Stimulated activated naive B cell treated with anti-CD40 and anti-IgM and Interleukin-4, amounts not matched to agents 10 μg/mL and 1 μg/mL and 100 μg/mL, for 72 hours (primary cell): ENCODE results near the gene TRIM29.

Experiments
- ATAC-seq, 2 donors: fragments of 150-1000 bp; cut with Tn5 transposase; replicated peaks; 2 replicates each; pipeline ENCODE4 v1.10.0; 2021; ENCODE audit warnings: moderate library complexity in 1 of 2
- DNase-seq: peaks from one replicate; pipeline ENCODE4 v3.0.0; 2021
- H3K27ac Mint-ChIP-seq: one replicate; pipeline ENCODE4 v1.8.0; 2022; ENCODE audit warnings: mild to moderate bottlenecking, mixed read lengths
- H3K27me3 Mint-ChIP-seq, 2 donors: one replicate each; pipeline ENCODE4 v1.8.0; 2022; ENCODE audit warnings: mixed read lengths in 2 of 2
- H3K36me3 Mint-ChIP-seq, 2 donors: one replicate each; pipeline ENCODE4 v1.8.0; 2022; ENCODE audit warnings: mixed read lengths in 2 of 2, mild to moderate bottlenecking in 1 of 2
- H3K4me1 Mint-ChIP-seq, 2 donors: one replicate each; pipeline ENCODE4 v1.8.0; 2022; ENCODE audit warnings: mixed read lengths in 2 of 2, mild to moderate bottlenecking in 1 of 2
- H3K4me3 Mint-ChIP-seq, 2 donors: one replicate each; pipeline ENCODE4 v1.8.0; 2022; ENCODE audit warnings: mild to moderate bottlenecking in 2 of 2, mixed read lengths in 2 of 2, moderate library complexity in 1 of 2
- H3K9me3 Mint-ChIP-seq, 2 donors: one replicate each; pipeline ENCODE4 v1.8.0; 2022; ENCODE audit warnings: mixed read lengths in 2 of 2, mild to moderate bottlenecking in 1 of 2

Gene TRIM29

DNA sequence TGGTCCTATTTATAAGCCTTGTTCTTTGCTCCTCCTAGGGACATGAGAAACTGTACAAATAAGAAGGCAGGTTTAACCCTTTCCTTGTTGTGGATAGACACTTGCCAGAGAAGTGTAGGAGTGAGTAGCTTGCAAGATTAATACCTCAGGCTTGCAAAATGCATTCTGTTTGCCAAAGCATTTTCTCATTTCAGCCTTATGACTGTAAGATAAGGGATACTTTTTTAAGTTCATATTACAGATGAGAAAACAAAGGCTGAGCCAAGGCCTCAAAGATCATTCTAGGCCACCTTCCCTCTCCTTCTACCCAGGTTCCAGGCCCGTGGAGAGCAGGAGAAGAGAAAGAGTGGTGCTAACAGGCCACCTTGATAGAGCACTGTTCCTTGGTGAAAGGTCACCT is 46.8 kb downstream of the TRIM29 start:
- DNase-seq (no peak), ATAC-seq (no peak)
- Mint-ChIP-seq H3K27ac (no peak overlapping the region), H3K27me3 (peaks cover 15 to 24% of the 10 kb centered on the region in 2 donors), H3K36me3 (no peaks in the 10 kb centered on the region), H3K4me1 (no peaks in the 10 kb centered on the region), H3K9me3 (no peaks in the 10 kb centered on the region), H3K4me3 (no peak overlapping the region)

GRCh38 chr11:120090411-120090810 is 47.5 kb downstream of the TRIM29 start:
- H3K4me3 Mint-ChIP-seq, result no peak overlapping the region
- no peak for ATAC-seq
- DNase-seq, result no peak
- no peaks in the 10 kb centered on the region for H3K4me1 Mint-ChIP-seq
- peaks cover 0 to 5% of the 10 kb centered on the region in 2 donors for H3K36me3 Mint-ChIP-seq
- H3K27me3 Mint-ChIP-seq, result peaks cover 16 to 25% of the 10 kb centered on the region in 2 donors
- no peak overlapping the region for H3K27ac Mint-ChIP-seq
- H3K9me3 Mint-ChIP-seq, result peaks cover 0 to 3% of the 10 kb centered on the region in 2 donors

- DNase-seq (no peak), ATAC-seq (no peak)
- H3K27me3 Mint-ChIP-seq, result peaks cover 17 to 26% of the 10 kb centered on the region in 2 donors
- no peaks in the 10 kb centered on the region for H3K4me1 Mint-ChIP-seq
- no peak overlapping the region for H3K27ac Mint-ChIP-seq
- no peak overlapping the region for H3K4me3 Mint-ChIP-seq
- peaks cover 0 to 4% of the 10 kb centered on the region in 2 donors for H3K9me3 Mint-ChIP-seq
- H3K36me3 Mint-ChIP-seq, result peaks cover 0 to 6% of the 10 kb centered on the region in 2 donors
These were observed 48.6 kb downstream of the TRIM29 start for GRCh38 chr11:120089036-120090001.

DNA sequence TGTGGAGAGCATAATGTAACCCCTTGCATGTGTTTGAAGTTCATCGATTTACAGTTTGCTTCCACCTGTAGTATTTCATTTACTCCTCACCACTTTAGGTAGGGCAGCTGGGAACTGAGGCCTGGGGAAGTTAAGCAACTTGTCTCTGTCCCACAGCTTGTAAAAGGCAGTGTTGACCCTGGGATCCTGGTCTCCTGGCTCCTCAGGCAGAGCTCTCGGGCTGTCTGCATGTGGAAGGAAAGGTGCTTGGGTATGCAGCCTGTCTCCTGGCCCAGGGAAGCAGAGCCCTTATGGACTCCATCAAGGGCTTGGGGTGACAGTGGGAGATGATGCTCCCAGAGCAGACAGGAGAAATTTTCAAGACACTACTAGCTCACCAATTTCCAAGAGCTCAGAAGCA is 49.9 kb downstream of the TRIM29 start:
- no peak overlapping the region for H3K4me3 Mint-ChIP-seq
- ATAC-seq (no peak), DNase-seq (no peak)
- peaks cover 3 to 6% of the 10 kb centered on the region in 2 donors for H3K36me3 Mint-ChIP-seq
- peaks cover 0 to 4% of the 10 kb centered on the region in 2 donors for H3K9me3 Mint-ChIP-seq
- H3K27me3 Mint-ChIP-seq, result peaks cover 17 to 26% of the 10 kb centered on the region in 2 donors
- H3K27ac Mint-ChIP-seq, result no peak overlapping the region
- H3K4me1 Mint-ChIP-seq, result no peaks in the 10 kb centered on the region

DNA sequence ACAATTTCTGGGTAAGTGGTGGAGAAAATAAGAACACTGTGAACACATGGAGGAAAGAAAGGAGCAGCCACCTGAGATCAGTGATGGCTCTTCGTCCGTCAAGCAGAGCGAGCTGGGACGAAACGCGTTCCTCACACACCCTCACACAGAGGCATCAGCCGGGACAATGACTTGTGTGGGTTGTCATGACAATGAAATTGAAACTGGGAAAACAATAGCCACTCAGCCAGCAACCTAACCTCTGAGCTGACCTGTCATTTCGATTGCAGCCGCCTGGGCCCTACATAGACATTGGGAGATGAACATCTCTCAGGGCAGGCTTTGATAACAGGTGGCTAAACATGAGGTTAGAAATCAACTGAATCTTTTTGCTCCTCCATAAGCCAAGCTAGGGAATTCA is 51.3 kb downstream of the TRIM29 start:
- no peak overlapping the region for H3K4me3 Mint-ChIP-seq
- DNase-seq (no peak), ATAC-seq (no peak)
- H3K4me1 Mint-ChIP-seq, result no peaks in the 10 kb centered on the region
- peaks cover 1 to 6% of the 10 kb centered on the region in 2 donors for H3K9me3 Mint-ChIP-seq
- H3K36me3 Mint-ChIP-seq, result peaks cover 3 to 8% of the 10 kb centered on the region in 2 donors
- no peak overlapping the region for H3K27ac Mint-ChIP-seq
- H3K27me3 Mint-ChIP-seq, result peaks cover 12 to 22% of the 10 kb centered on the region in 2 donors

DNA sequence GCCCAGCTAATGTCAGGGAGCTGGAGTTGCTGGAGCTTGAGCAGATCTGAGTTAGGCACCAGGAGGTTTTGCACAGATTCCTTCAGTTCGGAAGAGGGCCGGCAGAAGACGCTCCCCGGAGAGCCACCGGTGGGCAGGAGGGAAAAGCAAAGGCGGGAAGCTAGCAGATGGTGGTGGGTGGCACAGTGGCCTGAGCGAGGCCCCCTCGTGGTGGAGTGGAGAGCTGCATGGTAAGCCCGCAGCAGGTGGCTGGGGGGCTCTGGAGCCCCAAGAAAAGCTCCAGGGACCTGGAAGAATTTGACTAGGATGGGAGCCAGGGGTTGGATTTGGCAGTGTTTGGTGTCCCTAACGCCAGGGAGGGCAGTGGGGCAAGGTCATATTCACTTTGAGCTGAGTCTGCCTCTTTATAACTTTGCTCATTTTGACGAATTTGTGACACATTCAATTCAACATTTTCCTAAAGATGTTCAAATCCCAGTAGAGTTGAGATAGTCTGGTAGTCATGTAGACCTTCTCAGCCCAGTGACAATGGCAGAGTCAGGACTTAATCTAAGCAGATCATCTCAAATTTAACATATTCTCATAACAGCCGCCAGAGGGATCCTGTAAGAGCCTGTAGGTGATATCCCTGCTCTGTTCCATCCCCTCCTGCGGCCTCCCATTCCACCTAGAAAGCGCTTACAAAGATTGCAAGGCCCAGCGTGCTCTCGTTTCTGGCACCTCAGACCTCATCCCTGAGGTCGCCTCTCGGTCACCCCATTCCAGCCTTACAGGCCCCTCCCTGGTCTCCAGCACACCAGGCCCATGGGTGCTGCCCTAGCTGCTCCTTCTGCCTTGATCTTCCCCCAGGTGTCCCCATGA is 57.9 kb downstream of the TRIM29 start:
- no peak overlapping the region for H3K27ac Mint-ChIP-seq
- H3K4me3 Mint-ChIP-seq, result no peak overlapping the region
- ATAC-seq (peak; percentile 44 to 59), DNase-seq (no peak)
- H3K36me3 Mint-ChIP-seq, result peaks cover 10 to 11% of the 10 kb centered on the region in 2 donors
- H3K4me1 Mint-ChIP-seq, result peaks cover 0 to 3% of the 10 kb centered on the region in 2 donors
- H3K27me3 Mint-ChIP-seq, result peaks cover 29 to 45% of the 10 kb centered on the region in 2 donors
- H3K9me3 Mint-ChIP-seq, result peaks cover 9 to 10% of the 10 kb centered on the region in 2 donors

DNA sequence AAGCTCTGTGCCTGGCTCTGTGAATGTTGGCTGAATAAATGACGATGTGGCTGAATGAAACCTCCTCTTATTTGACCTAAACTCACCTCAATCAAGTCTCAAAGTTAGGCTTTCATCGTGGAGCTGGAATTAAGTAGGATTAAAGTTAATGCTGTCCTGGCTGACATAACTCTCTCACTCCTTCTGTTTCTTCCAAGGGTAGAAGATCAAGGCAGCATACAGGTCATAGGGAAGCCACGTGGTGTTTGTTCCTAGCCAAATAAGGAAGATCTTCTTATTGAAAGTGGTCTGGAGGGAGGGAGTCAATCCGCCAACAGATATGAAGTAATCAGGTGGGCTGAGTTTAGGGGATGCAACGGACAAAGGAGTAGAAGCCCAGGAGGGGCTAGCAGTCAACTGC is 59.5 kb downstream of the TRIM29 start:
- peaks cover 39 to 52% of the 10 kb centered on the region in 2 donors for H3K27me3 Mint-ChIP-seq
- peaks cover 9 to 10% of the 10 kb centered on the region in 2 donors for H3K9me3 Mint-ChIP-seq
- no peak overlapping the region for H3K27ac Mint-ChIP-seq
- H3K4me1 Mint-ChIP-seq, result peaks cover 0 to 3% of the 10 kb centered on the region in 2 donors
- no peak for ATAC-seq
- H3K4me3 Mint-ChIP-seq, result no peak overlapping the region
- H3K36me3 Mint-ChIP-seq, result peaks cover 8 to 10% of the 10 kb centered on the region in 2 donors
- DNase-seq, result no peak

DNA sequence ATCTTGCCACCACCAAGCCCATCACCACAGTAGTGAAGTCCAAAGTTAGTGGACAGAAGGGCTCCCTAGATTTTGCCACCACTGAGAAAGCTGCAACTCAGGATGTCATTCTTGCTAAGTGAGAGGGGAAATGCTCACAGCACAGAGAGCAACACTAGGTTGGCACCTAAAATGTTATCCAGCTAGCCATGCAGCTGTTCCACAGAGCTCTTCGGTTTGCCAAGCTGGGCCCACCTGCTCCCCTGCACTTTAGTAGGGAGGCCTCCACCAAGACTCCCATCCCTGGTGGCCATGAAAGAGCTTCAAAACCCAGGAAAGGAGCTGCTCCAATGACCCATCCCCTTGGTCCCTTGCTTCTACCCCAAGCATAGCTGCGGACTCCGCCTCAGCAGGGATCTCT is 63.8 kb downstream of the TRIM29 start:
- H3K9me3 Mint-ChIP-seq, result no peaks in the 10 kb centered on the region

DNA sequence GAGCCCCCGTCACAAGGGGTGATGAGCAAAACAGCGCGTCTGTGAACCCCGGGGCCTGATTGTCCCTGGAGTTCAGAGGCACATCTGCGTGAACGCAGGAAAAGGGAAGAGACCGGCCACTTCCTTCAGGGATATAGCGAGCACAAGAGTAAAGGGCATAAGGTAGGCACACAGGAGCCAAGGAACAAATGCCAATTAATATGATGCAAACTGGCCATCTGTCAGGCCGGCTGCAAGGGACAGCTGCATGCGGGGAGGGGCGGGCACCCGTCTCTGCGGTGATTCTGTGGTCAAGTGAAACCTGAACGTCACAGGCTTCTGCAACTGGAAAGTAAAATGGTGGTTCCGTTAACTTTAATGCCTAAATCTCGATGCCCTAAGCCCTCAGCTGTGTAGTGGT is 64.7 kb downstream of the TRIM29 start:
- Mint-ChIP-seq H3K36me3 (no peaks in the 10 kb centered on the region), H3K4me3 (no peak overlapping the region), H3K27ac (no peak overlapping the region), H3K27me3 (peaks cover 23 to 29% of the 10 kb centered on the region in 2 donors), H3K9me3 (no peaks in the 10 kb centered on the region), H3K4me1 (peaks cover 1 to 3% of the 10 kb centered on the region in 2 donors)
- no peak for ATAC-seq
- DNase-seq, result no peak

More for the DNA sequence above, 63.8 kb downstream of the TRIM29 start:
- H3K36me3 Mint-ChIP-seq, result no peaks in the 10 kb centered on the region
- H3K27me3 Mint-ChIP-seq, result peaks cover 18 to 30% of the 10 kb centered on the region in 2 donors
- H3K4me1 Mint-ChIP-seq, result peaks cover 0 to 2% of the 10 kb centered on the region in 2 donors
- no peak overlapping the region for H3K4me3 Mint-ChIP-seq
- DNase-seq (no peak), ATAC-seq (no peak)
- H3K27ac Mint-ChIP-seq, result no peak overlapping the region

DNA sequence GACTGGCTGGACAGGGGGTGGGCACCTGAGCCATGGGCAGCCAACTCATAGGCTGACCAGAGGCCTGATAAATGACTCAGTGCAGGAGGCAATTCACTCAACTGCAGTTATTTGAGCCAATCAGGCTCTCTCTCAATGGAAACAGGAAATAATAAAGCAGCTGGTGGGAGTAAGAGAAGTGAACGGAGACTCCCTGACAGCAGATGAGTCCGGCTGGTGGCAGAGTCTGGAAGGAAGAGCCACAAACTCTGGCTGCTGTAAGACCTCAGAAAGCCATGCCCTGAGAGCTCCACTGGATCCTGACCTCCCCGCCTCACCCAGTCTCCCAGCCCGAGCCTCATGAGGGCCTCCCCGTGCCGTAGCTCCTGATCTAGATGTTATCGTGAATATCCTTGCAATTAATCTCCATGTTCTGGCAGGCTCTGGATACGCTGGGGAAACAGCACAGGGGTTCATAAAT is 69.8 kb downstream of the TRIM29 start:
- Mint-ChIP-seq H3K4me1 (peaks cover 0 to 9% of the 10 kb centered on the region in 2 donors), H3K36me3 (no peaks in the 10 kb centered on the region), H3K27me3 (peaks cover 24 to 25% of the 10 kb centered on the region in 2 donors), H3K4me3 (no peak overlapping the region), H3K9me3 (no peaks in the 10 kb centered on the region), H3K27ac (no peak overlapping the region)
- DNase-seq, result no peak
- ATAC-seq, result peak; percentile 75 to 84

DNA sequence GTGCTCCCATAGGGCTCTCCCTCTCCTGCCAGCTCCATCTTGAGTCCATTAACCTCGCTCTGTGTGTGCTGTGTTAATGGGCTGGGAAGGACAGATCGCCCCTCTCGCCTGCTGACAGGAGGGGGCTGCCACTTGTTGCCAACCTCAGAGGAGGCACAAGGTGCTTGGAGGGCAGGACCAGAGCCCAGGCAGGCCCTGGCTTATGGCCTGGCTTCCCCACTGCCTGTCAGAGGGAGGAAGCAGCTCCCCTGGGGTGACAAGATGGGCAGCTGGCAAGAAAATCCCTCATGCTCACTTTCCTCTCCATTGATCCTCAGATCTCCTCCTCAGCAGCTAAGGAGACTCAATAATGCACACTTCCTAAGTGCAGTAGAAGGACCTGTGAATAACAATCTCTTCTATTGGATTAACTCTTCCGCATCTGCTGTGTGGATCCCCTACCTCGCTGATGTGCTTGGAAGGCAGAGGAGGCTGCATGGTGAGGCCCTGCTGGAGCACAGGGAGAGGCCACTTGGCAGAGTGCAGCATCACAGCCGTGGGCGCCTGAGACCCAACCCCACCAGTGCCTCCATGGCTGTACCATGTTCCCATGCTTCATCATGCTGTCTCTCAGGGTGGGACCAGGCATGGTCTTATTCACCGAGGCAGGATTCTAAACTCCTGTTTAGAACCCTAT is 70.3 kb downstream of the TRIM29 start:
- Mint-ChIP-seq H3K36me3 (no peaks in the 10 kb centered on the region), H3K27me3 (peaks cover 20% of the 10 kb centered on the region in 2 donors), H3K9me3 (no peaks in the 10 kb centered on the region), H3K4me1 (peaks cover 0 to 9% of the 10 kb centered on the region in 2 donors), H3K27ac (no peak overlapping the region), H3K4me3 (no peak overlapping the region)
- peak in 1 of 2 donors; percentile 19 for ATAC-seq
- no peak for DNase-seq

- no peak overlapping the region for H3K27ac Mint-ChIP-seq
- no peaks in the 10 kb centered on the region for H3K36me3 Mint-ChIP-seq
- H3K4me3 Mint-ChIP-seq, result no peak overlapping the region
- peaks cover 0 to 9% of the 10 kb centered on the region in 2 donors for H3K4me1 Mint-ChIP-seq
- no peaks in the 10 kb centered on the region for H3K9me3 Mint-ChIP-seq
- H3K27me3 Mint-ChIP-seq, result peaks cover 23% of the 10 kb centered on the region in 2 donors
- no peak for ATAC-seq
- no peak for DNase-seq
These were observed 71.0 kb downstream of the TRIM29 start for GRCh38 chr11:120066738-120067437.

DNA sequence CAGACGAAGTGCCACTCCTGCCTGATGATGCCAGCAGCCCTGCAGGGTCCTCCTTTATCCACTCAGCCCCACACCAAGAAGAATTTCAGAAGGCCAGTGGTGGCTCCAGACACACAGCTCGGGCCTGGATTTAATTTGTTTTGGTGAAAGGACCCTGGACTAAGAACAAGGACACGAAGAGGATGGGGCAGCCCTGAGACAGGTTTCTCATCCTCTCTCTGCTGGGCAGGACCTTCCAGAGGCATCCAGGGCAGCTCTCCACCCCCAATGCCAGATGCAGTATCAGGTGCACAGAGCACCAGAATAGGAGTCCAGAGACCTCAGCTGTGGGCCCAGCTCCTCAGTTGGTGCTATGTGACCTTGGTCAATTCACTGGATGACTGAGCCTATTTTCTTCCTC is 72.0 kb downstream of the TRIM29 start:
- no peak overlapping the region for H3K27ac Mint-ChIP-seq
- H3K36me3 Mint-ChIP-seq, result no peaks in the 10 kb centered on the region
- H3K9me3 Mint-ChIP-seq, result no peaks in the 10 kb centered on the region
- no peak for DNase-seq
- no peak overlapping the region for H3K4me3 Mint-ChIP-seq
- peaks cover 30% of the 10 kb centered on the region in 2 donors for H3K27me3 Mint-ChIP-seq
- peaks cover 0 to 9% of the 10 kb centered on the region in 2 donors for H3K4me1 Mint-ChIP-seq
- no peak for ATAC-seq
